Kidney epithelial cell (primary cell): Measurements from ENCODE around the gene LRRD1. TPM values are rescaled to one million over a fixed set of nuclear protein-coding genes. Genes with fewer than 3 reads are reported as not detected.
"Not testable (repeated sequence)": the region's sequence is repeated elsewhere in the genome, so short reads cannot be mapped to it uniquely, and the experiment has no call there.

ENCODE experiments used
- DNase-seq: peaks from one replicate; pipeline ENCODE4 v3.0.0-alpha.2; 2010; ENCODE audit warnings: low read depth
- H3K27me3 ChIP-seq: 2 replicates; pipeline ENCODE4 v1.6.0; 2011; ENCODE audit warnings: low read length; ENCODE audit not compliant: control insufficient read depth, insufficient read depth
- H3K36me3 ChIP-seq: 2 replicates; pipeline ENCODE4 v1.5.1; 2011; ENCODE audit warnings: low read length; ENCODE audit not compliant: control insufficient read depth, insufficient read depth
- H3K4me3 ChIP-seq: 2 replicates; pipeline ENCODE4 v1.5.1; 2011; ENCODE audit warnings: low read depth, mild to moderate bottlenecking, control low read depth, low read length
- total RNA-seq: library from RNA; depleted of rRNA; stranded (reverse); fragments of >200 nt; gene quantifications from 2 replicates; pipeline ENCODE4 v1.2.3, GENCODE V29; 2015
- TF ChIP-seq, protein P1 (sequence below): IDR thresholded peaks from 2 replicates; pipeline ENCODE4 v1.5.1; 2011; ENCODE audit warnings: mild to moderate bottlenecking, moderate library complexity, low read length, control low read depth, inconsistent platforms; ENCODE audit not compliant: insufficient read depth, poor library complexity, severe bottlenecking

Gene LRRD1
- total RNA-seq, 1 donor from 2014 or later, result not detected

DNA sequence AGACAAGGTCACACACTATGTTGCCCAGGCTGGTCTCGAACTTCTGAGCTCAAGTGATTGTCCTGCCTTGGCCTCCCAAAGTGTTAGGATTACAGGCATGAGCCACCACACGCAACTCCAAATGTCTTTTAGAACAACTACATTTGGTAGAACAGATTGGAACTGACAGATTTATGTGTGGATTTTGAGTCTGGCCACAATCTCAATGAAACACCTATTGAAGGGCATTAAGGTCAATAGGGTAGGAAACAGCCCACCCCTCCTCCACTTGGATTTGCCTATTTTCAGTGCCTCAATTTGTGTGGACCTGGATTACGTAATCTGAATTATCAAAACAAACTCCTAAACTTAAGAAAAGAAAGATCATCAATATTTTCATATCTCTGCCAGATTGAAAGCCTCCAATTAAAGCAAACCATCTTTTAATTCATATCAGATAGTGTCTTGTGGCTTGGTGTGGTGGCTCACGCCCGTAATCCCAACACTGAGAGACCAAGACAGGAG lies 29.2 kb downstream of the LRRD1 start:
- Histone ChIP-seq H3K27me3 (no peaks in the 10 kb centered on the region), H3K36me3 (no peaks in the 10 kb centered on the region), H3K4me3 (no peak overlapping the region)
- TF ChIP-seq, protein P1, sequence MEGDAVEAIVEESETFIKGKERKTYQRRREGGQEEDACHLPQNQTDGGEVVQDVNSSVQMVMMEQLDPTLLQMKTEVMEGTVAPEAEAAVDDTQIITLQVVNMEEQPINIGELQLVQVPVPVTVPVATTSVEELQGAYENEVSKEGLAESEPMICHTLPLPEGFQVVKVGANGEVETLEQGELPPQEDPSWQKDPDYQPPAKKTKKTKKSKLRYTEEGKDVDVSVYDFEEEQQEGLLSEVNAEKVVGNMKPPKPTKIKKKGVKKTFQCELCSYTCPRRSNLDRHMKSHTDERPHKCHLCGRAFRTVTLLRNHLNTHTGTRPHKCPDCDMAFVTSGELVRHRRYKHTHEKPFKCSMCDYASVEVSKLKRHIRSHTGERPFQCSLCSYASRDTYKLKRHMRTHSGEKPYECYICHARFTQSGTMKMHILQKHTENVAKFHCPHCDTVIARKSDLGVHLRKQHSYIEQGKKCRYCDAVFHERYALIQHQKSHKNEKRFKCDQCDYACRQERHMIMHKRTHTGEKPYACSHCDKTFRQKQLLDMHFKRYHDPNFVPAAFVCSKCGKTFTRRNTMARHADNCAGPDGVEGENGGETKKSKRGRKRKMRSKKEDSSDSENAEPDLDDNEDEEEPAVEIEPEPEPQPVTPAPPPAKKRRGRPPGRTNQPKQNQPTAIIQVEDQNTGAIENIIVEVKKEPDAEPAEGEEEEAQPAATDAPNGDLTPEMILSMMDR, result no peak
- DNase-seq, result no peak

DNA sequence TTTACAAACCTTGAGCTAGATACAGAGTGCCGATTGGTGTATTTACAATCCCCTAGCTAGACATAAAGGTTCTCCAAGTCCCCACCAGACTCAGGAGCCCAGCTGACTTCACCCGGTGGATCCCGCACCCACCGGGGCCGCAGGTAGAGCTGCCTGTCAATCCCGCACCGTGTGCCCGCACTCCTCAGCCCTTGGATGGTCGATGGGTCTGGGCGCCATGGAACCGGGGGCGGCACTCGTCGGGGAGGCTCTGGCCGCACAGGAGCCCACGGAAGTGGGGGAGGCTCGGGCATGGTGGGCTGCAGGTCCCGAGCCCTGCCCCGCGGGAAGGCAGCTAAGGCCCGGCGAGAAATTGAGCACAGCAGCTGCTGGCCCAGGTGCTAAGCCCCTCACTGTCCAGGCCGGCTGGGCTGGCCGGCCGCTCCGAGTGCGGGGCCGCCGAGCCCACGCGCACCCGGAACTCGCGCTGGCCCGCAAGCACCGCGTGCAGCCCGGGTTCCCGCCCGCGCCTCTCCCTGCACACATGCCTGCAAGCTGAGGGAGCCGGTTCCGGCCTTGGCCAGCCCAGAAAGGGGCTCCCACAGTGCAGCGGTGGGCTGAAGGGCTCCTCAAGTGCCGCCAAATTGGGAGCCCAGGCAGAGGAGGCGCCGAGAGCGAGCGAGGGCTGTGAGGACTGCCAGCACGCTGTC lies 35.6 kb downstream of the LRRD1 start:
- H3K27me3 ChIP-seq, DNase-seq, H3K4me3 ChIP-seq, H3K36me3 ChIP-seq: not testable (repeated sequence)

DNA sequence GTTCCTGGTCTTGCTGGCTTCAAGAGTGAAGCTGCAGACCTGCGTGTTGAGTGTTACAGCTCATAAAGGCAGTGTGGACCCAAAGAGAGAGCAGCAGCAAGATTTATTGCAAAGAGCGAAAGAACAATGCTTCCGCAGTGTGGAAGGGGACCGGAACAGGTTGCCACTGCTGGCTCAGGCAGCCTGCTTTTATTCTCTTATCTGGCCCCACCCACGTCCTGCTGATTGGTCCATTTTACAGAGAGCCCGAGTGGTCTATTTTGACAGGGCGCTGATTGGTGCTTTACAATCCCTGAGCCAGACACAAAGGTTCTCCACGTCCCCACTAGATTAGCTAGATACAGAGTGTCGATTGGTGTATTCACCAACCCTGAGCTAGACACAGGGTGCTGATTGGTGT lies 36.2 kb downstream of the LRRD1 start:
- not testable (repeated sequence) for H3K4me3 ChIP-seq, DNase-seq, H3K27me3 ChIP-seq, H3K36me3 ChIP-seq

DNA sequence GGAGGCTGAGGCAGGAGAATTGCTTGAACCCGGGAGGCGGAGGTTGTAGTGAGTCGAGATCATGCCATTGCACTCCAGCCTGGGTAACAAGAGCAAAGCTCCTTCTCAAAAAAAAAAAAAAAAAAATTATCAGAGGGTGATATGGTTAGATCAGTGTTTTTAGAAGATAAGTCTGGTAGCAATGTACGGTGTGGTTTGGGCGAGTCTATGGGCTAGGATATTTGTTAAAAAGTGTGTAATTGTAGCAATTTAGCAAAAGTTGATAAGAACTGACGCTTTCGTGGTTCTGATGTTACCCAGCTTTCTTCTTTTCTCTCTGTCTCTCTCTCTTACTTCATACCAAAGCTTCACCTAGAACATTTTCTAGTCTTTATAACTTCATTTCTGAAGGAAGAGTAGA lies 37.8 kb downstream of the LRRD1 start:
- DNase-seq, result no peak
- no peaks in the 10 kb centered on the region for H3K27me3 ChIP-seq
- H3K4me3 ChIP-seq, result no peak overlapping the region
- TF ChIP-seq, protein P1, result no peak
- H3K36me3 ChIP-seq, result no peaks in the 10 kb centered on the region

DNA sequence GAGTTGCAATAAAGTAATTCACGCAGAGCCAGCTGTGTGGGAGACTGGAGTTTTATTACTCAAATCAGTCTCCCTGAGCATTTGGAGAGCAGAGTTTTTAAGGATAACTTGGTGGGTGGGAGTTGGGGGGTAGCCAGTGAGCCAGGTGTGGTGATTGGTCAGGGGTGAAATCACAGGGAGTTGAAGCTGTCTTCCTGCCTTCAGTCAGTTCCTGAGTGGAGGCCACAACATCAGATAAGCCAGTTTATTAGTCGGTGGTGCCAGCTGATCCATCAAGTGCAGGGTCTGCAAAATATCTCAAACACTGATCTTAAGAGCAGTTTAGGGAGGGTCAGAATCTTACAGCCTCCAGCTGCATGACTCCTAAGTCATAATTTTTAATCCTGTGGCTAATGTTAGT lies 41.4 kb downstream of the LRRD1 start:
- TF ChIP-seq, protein P1, result no peak
- no peaks in the 10 kb centered on the region for H3K36me3 ChIP-seq
- no peak for DNase-seq

DNA sequence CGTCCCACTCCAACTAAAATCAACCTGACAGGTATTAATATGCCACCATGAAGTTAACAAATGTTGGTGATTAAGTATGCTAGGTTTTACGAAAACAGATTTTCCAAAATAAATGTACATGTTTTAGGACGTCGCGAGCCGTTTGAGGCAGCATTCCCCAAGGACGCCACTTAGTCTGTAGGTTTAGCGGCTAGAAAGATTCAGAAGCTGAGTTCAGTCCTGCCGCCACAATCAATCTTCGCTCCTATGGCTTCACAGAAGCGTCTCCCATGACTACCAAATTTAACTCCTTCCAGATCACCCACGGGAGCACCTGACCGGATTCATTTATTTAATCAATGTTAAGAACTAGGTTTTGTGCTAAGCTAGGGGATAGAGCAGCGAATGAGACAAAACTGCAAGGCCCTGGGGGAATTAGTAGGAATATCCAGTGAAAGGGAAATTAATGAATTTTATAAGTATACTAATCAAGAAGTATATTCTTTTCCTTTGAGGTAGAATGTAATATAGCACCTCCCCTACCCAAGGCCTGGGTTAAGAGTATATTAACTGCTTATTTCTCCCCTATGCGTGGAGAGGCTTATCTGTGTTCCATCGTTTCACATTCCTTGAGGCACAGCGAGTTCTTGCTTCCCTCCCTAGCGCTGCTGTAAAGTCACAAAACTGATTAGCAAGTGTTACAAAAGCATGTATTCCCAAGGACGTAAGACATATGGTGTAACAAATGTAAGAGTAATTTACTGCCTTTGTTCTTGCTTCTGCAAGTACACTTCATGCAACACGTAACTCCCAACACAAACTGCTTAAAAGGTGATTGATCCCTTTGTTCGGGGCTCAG lies 43.7 kb downstream of the LRRD1 start:
- Histone ChIP-seq H3K36me3 (no peaks in the 10 kb centered on the region), H3K4me3 (peak overlapping the region; percentile 98), H3K27me3 (no peaks in the 10 kb centered on the region)
- TF ChIP-seq, protein P1, result no peak
- no peak for DNase-seq

More for the DNA sequence above, 41.4 kb downstream of the LRRD1 start:
- Histone ChIP-seq H3K4me3 (no peak overlapping the region), H3K27me3 (no peaks in the 10 kb centered on the region)
